Spleen (tissue), 11 donors: ENCODE data around the gene CNNM2. TPM values are rescaled to one million over a fixed set of nuclear protein-coding genes. Genes with fewer than 3 reads are reported as not detected.
A peak's percentile ranks its signal among the peaks of the same experiment; 100 is the strongest.
"Not testable (repeated sequence)": the region's sequence is repeated elsewhere in the genome, so short reads cannot be mapped to it uniquely, and the experiment has no call there.

Source experiments
- DNase-seq: peaks from one replicate; pipeline ENCODE4 v3.0.0-alpha.2; 2020
- H3K27ac ChIP-seq, 8 donors: fragments of 200-600 bp; sonication (generic) in 7 of 8; 1 replicate in 4 of 8; 2 replicates in 4 of 8; pipeline versions ENCODE4 v1.5.0 to v1.8.0; 2016 to 2021; ENCODE audit warnings: inconsistent platforms in 4 of 8, mild to moderate bottlenecking in 4 of 8, moderate library complexity in 1 of 8
- H3K27me3 ChIP-seq, 7 donors: fragments of 200-600 bp; sonication (generic) in 6 of 7; replicated peaks in 1 of 7; 1 replicate in 4 of 7; 2 replicates in 3 of 7; pipeline versions ENCODE4 v1.5.0 to v1.8.0; 2016 to 2021; ENCODE audit warnings: inconsistent platforms in 3 of 7, mild to moderate bottlenecking in 1 of 7
- H3K36me3 ChIP-seq, 6 donors: fragments of 200-600 bp; sonication (generic) in 5 of 6; 1 replicate in 4 of 6; 2 replicates in 2 of 6; pipeline versions ENCODE4 v1.5.0 to v1.8.0; 2016 to 2021; ENCODE audit warnings: inconsistent platforms in 2 of 6
- H3K4me1 ChIP-seq, 6 donors: fragments of 200-600 bp; sonication (generic) in 5 of 6; 1 replicate in 3 of 6; 2 replicates in 3 of 6; pipeline versions ENCODE4 v1.5.0 to v1.8.0; 2016 to 2021; ENCODE audit warnings: inconsistent platforms in 3 of 6
- H3K4me3 ChIP-seq, 8 donors: fragments of 200-600 bp; sonication (generic) in 7 of 8; 1 replicate in 4 of 8; 2 replicates in 4 of 8; pipeline versions ENCODE4 v1.5.0 to v1.8.0; 2016 to 2021; ENCODE audit warnings: inconsistent platforms in 4 of 8, mild to moderate bottlenecking in 4 of 8, moderate library complexity in 2 of 8
- H3K9me3 ChIP-seq, 8 donors: fragments of 200-600 bp; sonication (generic) in 7 of 8; 1 replicate in 4 of 8; 2 replicates in 4 of 8; pipeline versions ENCODE4 v1.5.0 to v1.8.0; 2016 to 2021; ENCODE audit warnings: inconsistent platforms in 4 of 8
- POLR2A ChIP-seq, 3 donors: fragments of 450-650 bp; IDR thresholded peaks; one replicate each; pipeline ENCODE4 v1.5.1; 2017; ENCODE audit warnings: antibody characterized with exemption in 3 of 3, mild to moderate bottlenecking in 1 of 3
- POLR2AphosphoS5 ChIP-seq, 3 donors: sonication (generic); formaldehyde crosslinking; IDR thresholded peaks; one replicate each; pipeline ENCODE4 v1.5.1; 2017; ENCODE audit warnings: antibody characterized with exemption in 3 of 3
- WGBS, 5 donors: extraction: QIAGEN DNeasy Blood & Tissue Kit in 3 of 5; methylation state at CpG; one replicate each; pipeline versions ENCODE4 v1.1.5 to v1.1.7; 2013 to 2018; 5-methylcytosine and 5-hydroxymethylcytosine counted together
- intact Hi-C: fragments of 100-400 bp; cut with DNase I; formaldehyde crosslinking; loops from one replicate; pipeline ENCODE4 v1.15.0; 2023; ENCODE audit warnings: low total_unique reads
- polyA plus RNA-seq, 3 donors: library from polyadenylated mRNA; stranded (reverse); fragments of 200-250 nt; gene quantifications; one replicate each; pipeline ENCODE4 v1.2.1, GENCODE V29; 2013
- small RNA-seq, 4 donors: library from RNA; depleted of rRNA; stranded (forward); fragments of <200 nt; gene quantifications; one replicate each; pipeline ENCODE3, GENCODE V24; 2016
- total RNA-seq, 7 donors: library from RNA; depleted of rRNA in 3 of 7; stranded (reverse); fragments of >200 nt in 3 of 7; fragmentation: NEBNext Ultra II Directional in 4 of 7; extraction: Animal tissue kit (Norgen Biotek cat#: 25700) in 4 of 7; gene quantifications; one replicate each; pipeline versions ENCODE4 v1.1.0 to v1.2.1, GENCODE V29; 2016 to 2021
- TF ChIP-seq, protein P1 (sequence below), 11 experiments: fragments of 200-600 bp in 7 of 11; fragments of 450-650 bp in 4 of 11; sonication (generic) in 4 of 11; IDR thresholded peaks in 8 of 11; conservative IDR thresholded peaks in 3 of 11; 1 replicate in 7 of 11; 2 replicates in 4 of 11; pipeline versions ENCODE4 v1.4.0 to v1.8.0; 2016 to 2021; ENCODE audit warnings: antibody characterized with exemption in 11 of 11, inconsistent platforms in 4 of 11, mild to moderate bottlenecking in 1 of 11
- donor health status: healthy with polysubstance abuse.
- donor health status: DM: no; HTN: no; CAD: no; lungs with moderate emphysema.
- donor health status: DM: no; HTN: no; CAD: no.
- donor health status: Bipolar disorder and iron deficiency.
- donor health status: healthy.
- donor health status: DM: no; HTN: no; CAD: no.
- donor health status: DM: yes; HTN: yes; CAD: no.

The CNNM2 gene
- total and polyA plus RNA-seq, 10 donors, result 0.65 to 9.9 (median 7.5) TPM

GRCh38 chr10:103127241-103127640, 209.1 kb downstream of the CNNM2 start:
- DNase-seq, result no peak
- Histone ChIP-seq H3K4me3 (no peak overlapping the region), H3K27ac (no peak overlapping the region), H3K27me3 (no peaks in the 10 kb centered on the region), H3K36me3 (peaks cover 0 to 56% (median 3%) of the 10 kb centered on the region in 6 donors), H3K4me1 (peaks cover 0 to 37% (median 6%) of the 10 kb centered on the region in 6 donors), H3K9me3 (no peaks in the 10 kb centered on the region)
- WGBS, 5 donors, result 92 to 100% (median 95%) methylated on average over 1 of the region's 1 CpG
- intact Hi-C loops, result no loop called here
- TF ChIP-seq, protein P1, sequence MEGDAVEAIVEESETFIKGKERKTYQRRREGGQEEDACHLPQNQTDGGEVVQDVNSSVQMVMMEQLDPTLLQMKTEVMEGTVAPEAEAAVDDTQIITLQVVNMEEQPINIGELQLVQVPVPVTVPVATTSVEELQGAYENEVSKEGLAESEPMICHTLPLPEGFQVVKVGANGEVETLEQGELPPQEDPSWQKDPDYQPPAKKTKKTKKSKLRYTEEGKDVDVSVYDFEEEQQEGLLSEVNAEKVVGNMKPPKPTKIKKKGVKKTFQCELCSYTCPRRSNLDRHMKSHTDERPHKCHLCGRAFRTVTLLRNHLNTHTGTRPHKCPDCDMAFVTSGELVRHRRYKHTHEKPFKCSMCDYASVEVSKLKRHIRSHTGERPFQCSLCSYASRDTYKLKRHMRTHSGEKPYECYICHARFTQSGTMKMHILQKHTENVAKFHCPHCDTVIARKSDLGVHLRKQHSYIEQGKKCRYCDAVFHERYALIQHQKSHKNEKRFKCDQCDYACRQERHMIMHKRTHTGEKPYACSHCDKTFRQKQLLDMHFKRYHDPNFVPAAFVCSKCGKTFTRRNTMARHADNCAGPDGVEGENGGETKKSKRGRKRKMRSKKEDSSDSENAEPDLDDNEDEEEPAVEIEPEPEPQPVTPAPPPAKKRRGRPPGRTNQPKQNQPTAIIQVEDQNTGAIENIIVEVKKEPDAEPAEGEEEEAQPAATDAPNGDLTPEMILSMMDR (IDR thresholded peaks at IDR 0.05 in 8 of 11, conservative IDR thresholded peaks at IDR 0.05 in 3 of 11), result no peak

GRCh38 chr10:103130180-103130579, 212.1 kb downstream of the CNNM2 start:
- H3K9me3 ChIP-seq, intact Hi-C loops, H3K27me3 ChIP-seq, DNase-seq, H3K4me3 ChIP-seq, H3K27ac ChIP-seq: not testable (repeated sequence)
- WGBS, 5 donors, result 87 to 100% (median 93%) methylated on average over 3 to 4 of the region's 5 CpGs
- H3K4me1 ChIP-seq, result peaks cover 0 to 16% (median 2%) of the 10 kb centered on the region in 6 donors
- H3K36me3 ChIP-seq, result peaks cover 0 to 69% (median 14%) of the 10 kb centered on the region in 6 donors

DNA sequence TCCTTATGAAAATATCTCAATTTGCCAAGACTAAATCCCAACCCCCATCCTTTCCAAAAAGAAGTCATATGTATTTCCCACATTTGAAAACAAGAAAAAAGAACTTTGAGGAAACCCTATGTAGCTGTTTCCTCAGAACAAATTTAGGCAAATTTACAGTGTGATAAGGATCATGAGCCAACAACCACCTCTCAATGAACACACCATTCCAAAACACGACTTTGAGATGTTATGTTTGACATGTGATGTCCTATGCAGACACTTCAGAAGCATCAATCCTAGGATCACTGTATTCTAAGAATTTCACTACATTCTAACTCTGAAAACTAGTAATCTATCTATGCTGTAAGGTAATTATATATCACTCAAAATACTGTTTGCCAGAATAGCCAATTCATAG, 212.8 kb downstream of the CNNM2 start:
- DNase-seq, result no peak
- WGBS, 5 donors, result 67 to 88% (median 77%) methylated on average over 1 of the region's 1 CpG
- no peak overlapping the region for H3K4me3 ChIP-seq
- peaks cover 0 to 4% (median 0%) of the 10 kb centered on the region in 8 donors for H3K9me3 ChIP-seq
- H3K27ac ChIP-seq, result no peak overlapping the region
- H3K27me3 ChIP-seq, result no peaks in the 10 kb centered on the region
- intact Hi-C loops, result no loop called here
- H3K4me1 ChIP-seq, result peaks cover 0 to 10% (median under 1%) of the 10 kb centered on the region in 6 donors
- peaks cover 0 to 70% (median 21%) of the 10 kb centered on the region in 6 donors for H3K36me3 ChIP-seq
- no peak for TF ChIP-seq POLR2AphosphoS5 (IDR thresholded peaks at IDR 0.05)
- TF ChIP-seq POLR2A (IDR thresholded peaks at IDR 0.05), result no peak
- TF ChIP-seq, protein P1 (IDR thresholded peaks at IDR 0.05 in 8 of 11, conservative IDR thresholded peaks at IDR 0.05 in 3 of 11), result no peak

DNA sequence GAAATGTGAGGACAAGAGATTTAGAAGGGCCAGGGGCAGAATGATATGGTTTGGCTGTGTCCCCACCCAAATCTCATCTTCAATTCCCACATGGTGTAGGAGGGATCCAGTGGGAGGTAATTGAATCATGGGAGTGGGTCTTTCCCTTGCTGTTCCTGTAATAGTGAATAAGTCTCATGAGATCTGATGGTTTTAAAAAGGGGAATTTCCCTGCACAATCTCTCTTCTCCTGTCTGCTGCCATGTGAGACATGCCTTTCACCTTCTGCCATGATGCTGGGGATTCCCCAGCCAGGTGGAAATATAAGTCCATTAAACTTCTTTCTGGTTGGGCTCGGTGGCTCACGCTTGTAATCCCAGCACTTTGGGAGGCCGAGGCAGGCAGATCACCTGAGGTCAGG, 217.1 kb downstream of the CNNM2 start:
- WGBS, 5 donors, result 69 to 93% (median 80%) methylated on average over 3 of the region's 3 CpGs
- H3K27me3 ChIP-seq, H3K9me3 ChIP-seq, DNase-seq, H3K4me3 ChIP-seq, H3K27ac ChIP-seq, H3K4me1 ChIP-seq, intact Hi-C loops: not testable (repeated sequence)
- peaks cover 0 to 89% (median 39%) of the 10 kb centered on the region in 6 donors for H3K36me3 ChIP-seq

DNA sequence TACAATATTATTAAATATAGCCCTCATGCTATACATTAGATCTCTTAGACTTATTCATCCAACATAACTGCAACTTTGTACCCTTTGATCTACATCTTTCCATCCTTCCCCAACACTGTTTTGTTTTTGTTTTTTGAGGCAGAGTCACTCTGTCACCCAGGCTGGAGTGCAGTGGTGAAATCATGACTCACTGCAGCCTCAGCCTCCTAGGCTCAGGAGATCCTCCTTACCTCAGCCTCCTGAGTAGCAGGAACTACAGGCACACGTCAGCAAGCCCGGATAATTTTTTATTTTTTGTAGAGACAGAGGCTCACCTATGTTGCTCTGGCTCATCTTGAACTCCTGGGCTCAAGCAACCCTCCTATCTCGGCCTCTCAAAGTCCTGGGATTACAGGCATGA, 221.7 kb downstream of the CNNM2 start:
- Histone ChIP-seq H3K27ac (no peak overlapping the region), H3K36me3 (peaks cover 0 to 93% (median 36%) of the 10 kb centered on the region in 6 donors), H3K4me3 (no peak overlapping the region), H3K4me1 (peaks cover 0 to 6% (median 0%) of the 10 kb centered on the region in 6 donors), H3K27me3 (no peaks in the 10 kb centered on the region), H3K9me3 (no peaks in the 10 kb centered on the region)
- WGBS, 5 donors, result 91 to 98% (median 94%) methylated on average over 3 of the region's 3 CpGs
- TF ChIP-seq POLR2A (IDR thresholded peaks at IDR 0.05), result no peak
- TF ChIP-seq POLR2AphosphoS5 (IDR thresholded peaks at IDR 0.05), result peak in 1 of 3 donors; percentile 43
- no peak for DNase-seq
- intact Hi-C loops, result no loop called here

Small RNA genes lying within 50 kb of the gene (small RNA-seq; reads per million reads assigned to genes)
- gene AS3MT, result 0 reads per million in 4 donors
- gene RF00026, result 0 reads per million in 4 donors
- gene RF02271, result 0 reads per million in 4 donors

Other genes starting within 250 kb of the CNNM2 start
- 1 to 10 TPM; 2.2 to 5.1 (median 4.2) TPM for gene ARL3, start 203.9 kb upstream of the CNNM2 start, total RNA-seq
- 1 to 10 TPM; 2.6 to 4.1 (median 3.2) TPM for gene ARL3, start 203.9 kb upstream of the CNNM2 start, polyA plus RNA-seq
- gene SFXN2, start 203.7 kb upstream of the CNNM2 start, total RNA-seq, result 10 to 100 TPM in 5 of 7 donors, 1 to 10 TPM in 2; 5.5 to 12.8 (median 10.5) TPM
- 1 to 10 TPM; 3.0 to 6.0 (median 5.4) TPM for gene SFXN2, start 203.7 kb upstream of the CNNM2 start, polyA plus RNA-seq
- gene WBP1L, start 174.3 kb upstream of the CNNM2 start, total RNA-seq, result 100 to 1,000 TPM in 2 of 7 donors, 10 to 100 TPM in 5; 38.6 to 149 (median 55.4) TPM
- 10 to 100 TPM; 15.9 to 24.1 (median 16.1) TPM for gene WBP1L, start 174.3 kb upstream of the CNNM2 start, polyA plus RNA-seq
- 1 to 10 TPM in 1 of 7 donors, not detected in 6; 1.0 TPM for gene CYP17A1, start 80.9 kb upstream of the CNNM2 start, total RNA-seq
- gene CYP17A1, start 80.9 kb upstream of the CNNM2 start, polyA plus RNA-seq, result under 1 TPM in 2 of 3 donors, not detected in 1; 0.20 to 0.30 TPM
- gene BORCS7, start 64.0 kb upstream of the CNNM2 start, total RNA-seq, result 10 to 100 TPM; 18.8 to 32.7 (median 27.2) TPM
- 10 to 100 TPM; 20.6 to 44.8 (median 28.0) TPM for gene BORCS7, start 64.0 kb upstream of the CNNM2 start, polyA plus RNA-seq
- gene AS3MT, start 48.8 kb upstream of the CNNM2 start, total RNA-seq, result 10 to 100 TPM in 4 of 7 donors, 1 to 10 TPM in 3; 4.3 to 19.0 (median 10.4) TPM
- gene AS3MT, start 48.8 kb upstream of the CNNM2 start, polyA plus RNA-seq, result 10 to 100 TPM in 1 of 3 donors, 1 to 10 TPM in 2; 6.3 to 16.6 (median 8.7) TPM